Transverse colon (tissue), 3 donors: ENCODE data around the gene SNAI3.

Source experiments
- POLR2A ChIP-seq: fragments of 450-650 bp; IDR thresholded peaks from one replicate; pipeline ENCODE4 v1.6.1; 2016; ENCODE audit warnings: antibody characterized with exemption, mild to moderate bottlenecking, moderate library complexity
- TF ChIP-seq, protein P1 (sequence below), 5 experiments: fragments of 200-600 bp in 3 of 5; fragments of 450-650 bp in 2 of 5; sonication (generic) in 3 of 5; IDR thresholded peaks; 1 replicate in 2 of 5; 2 replicates in 3 of 5; pipeline ENCODE4 v1.5.1; 2016 to 2017; ENCODE audit warnings: antibody characterized with exemption in 5 of 5, inconsistent platforms in 3 of 5, mild to moderate bottlenecking in 2 of 5, moderate library complexity in 1 of 5

DNA sequence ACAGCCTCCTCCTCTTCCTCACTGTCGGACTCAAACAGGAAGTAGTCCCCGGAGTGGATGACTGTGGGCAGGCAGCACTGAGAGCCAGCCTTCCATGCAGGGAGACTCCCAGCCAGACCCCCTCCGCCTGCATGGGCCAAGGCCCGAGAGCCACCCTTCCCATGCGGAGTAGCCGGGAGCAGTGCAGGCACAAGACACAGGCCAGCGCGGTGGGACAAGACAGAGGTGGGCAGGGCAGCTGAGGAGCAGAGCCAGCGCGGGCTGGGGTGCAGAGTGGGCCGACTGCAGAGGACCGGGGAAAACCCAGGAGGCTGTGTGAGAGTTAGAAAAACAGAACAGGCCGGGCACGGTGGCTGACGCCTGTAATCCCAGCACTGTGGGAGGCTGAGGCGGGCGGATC, 37.6 kb upstream of the SNAI3 start:
- TF ChIP-seq, protein P1, sequence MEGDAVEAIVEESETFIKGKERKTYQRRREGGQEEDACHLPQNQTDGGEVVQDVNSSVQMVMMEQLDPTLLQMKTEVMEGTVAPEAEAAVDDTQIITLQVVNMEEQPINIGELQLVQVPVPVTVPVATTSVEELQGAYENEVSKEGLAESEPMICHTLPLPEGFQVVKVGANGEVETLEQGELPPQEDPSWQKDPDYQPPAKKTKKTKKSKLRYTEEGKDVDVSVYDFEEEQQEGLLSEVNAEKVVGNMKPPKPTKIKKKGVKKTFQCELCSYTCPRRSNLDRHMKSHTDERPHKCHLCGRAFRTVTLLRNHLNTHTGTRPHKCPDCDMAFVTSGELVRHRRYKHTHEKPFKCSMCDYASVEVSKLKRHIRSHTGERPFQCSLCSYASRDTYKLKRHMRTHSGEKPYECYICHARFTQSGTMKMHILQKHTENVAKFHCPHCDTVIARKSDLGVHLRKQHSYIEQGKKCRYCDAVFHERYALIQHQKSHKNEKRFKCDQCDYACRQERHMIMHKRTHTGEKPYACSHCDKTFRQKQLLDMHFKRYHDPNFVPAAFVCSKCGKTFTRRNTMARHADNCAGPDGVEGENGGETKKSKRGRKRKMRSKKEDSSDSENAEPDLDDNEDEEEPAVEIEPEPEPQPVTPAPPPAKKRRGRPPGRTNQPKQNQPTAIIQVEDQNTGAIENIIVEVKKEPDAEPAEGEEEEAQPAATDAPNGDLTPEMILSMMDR (IDR thresholded peaks at IDR 0.05) = no peak
- no peak for TF ChIP-seq POLR2A
